HepG2 (cell line): ENCODE measurements around the gene COL9A3. TPM values are rescaled to one million over a fixed set of nuclear protein-coding genes. Genes with fewer than 3 reads are reported as not detected.

Experiments
- ARNTL ChIP-seq: sonication (generic); formaldehyde crosslinking; IDR thresholded peaks from 2 replicates; pipeline ENCODE4 v1.4.0; 2020; ENCODE audit warnings: mild to moderate bottlenecking, missing genetic modification reagents
- ATF7 ChIP-seq, 2 experiments: fragments of 450-650 bp in 1 of 2; sonication (generic) in 1 of 2; formaldehyde crosslinking in 1 of 2; IDR thresholded peaks; 2 replicates each; pipeline versions ENCODE4 v1.4.0 to v1.6.1; 2016 to 2020; ENCODE audit warnings: antibody characterized with exemption in 1 of 2, mild to moderate bottlenecking in 1 of 2, missing genetic modification reagents in 1 of 2
- ETV6 ChIP-seq: sonication (generic); formaldehyde crosslinking; conservative IDR thresholded peaks from 2 replicates; pipeline ENCODE4 v1.4.0; 2020; ENCODE audit warnings: missing genetic modification reagents
- GFI1 ChIP-seq: sonication (generic); formaldehyde crosslinking; IDR thresholded peaks from 2 replicates; pipeline ENCODE4 v1.5.0; 2020; ENCODE audit warnings: missing genetic modification reagents, mild to moderate bottlenecking, borderline replicate concordance
- GLI4 ChIP-seq: sonication (generic); formaldehyde crosslinking; IDR thresholded peaks from 2 replicates; pipeline ENCODE4 v1.5.1; 2020; ENCODE audit warnings: missing genetic modification reagents, mild to moderate bottlenecking, moderate library complexity, borderline replicate concordance
- GTF3A ChIP-seq: sonication (generic); formaldehyde crosslinking; conservative IDR thresholded peaks from 2 replicates; pipeline ENCODE4 v1.4.0; 2020; ENCODE audit warnings: mild to moderate bottlenecking, missing genetic modification reagents
- KDM4B ChIP-seq: sonication (generic); formaldehyde crosslinking; IDR thresholded peaks from 2 replicates; pipeline ENCODE4 v1.4.0; 2020; ENCODE audit warnings: missing genetic modification reagents
- KLF16 ChIP-seq, 2 experiments: sonication (generic) in 1 of 2; formaldehyde crosslinking in 1 of 2; IDR thresholded peaks; 2 replicates each; pipeline versions ENCODE4 v1.6.1 to v1.8.0; 2016 to 2023; ENCODE audit warnings: missing genetic modification reagents in 2 of 2, missing compliant biosample characterization in 1 of 2
- NCOA5 ChIP-seq: sonication (generic); formaldehyde crosslinking; IDR thresholded peaks from 2 replicates; pipeline ENCODE4 v1.4.0; 2020; ENCODE audit warnings: missing genetic modification reagents
- NFKBIZ ChIP-seq: IDR thresholded peaks from 2 replicates; pipeline ENCODE4 v1.6.1; 2018; ENCODE audit warnings: missing genetic modification reagents, missing compliant biosample characterization
- PLRG1 ChIP-seq: fragments of 450-650 bp; conservative IDR thresholded peaks from 2 replicates; pipeline ENCODE4 v1.6.1; 2016
- SMYD3 ChIP-seq: sonication (generic); formaldehyde crosslinking; IDR thresholded peaks from 2 replicates; pipeline ENCODE4 v1.8.1; 2023; ENCODE audit warnings: mild to moderate bottlenecking, missing genetic modification reagents
- YEATS4 ChIP-seq: sonication (generic); formaldehyde crosslinking; IDR thresholded peaks from 2 replicates; pipeline ENCODE4 v1.4.0; 2020; ENCODE audit warnings: missing genetic modification reagents, borderline replicate concordance
- YY1 ChIP-seq: IDR thresholded peaks from 2 replicates; pipeline ENCODE4 v1.6.1; 2011; ENCODE audit warnings: low read length, low read depth, moderate library complexity, mild to moderate bottlenecking; ENCODE audit not compliant: insufficient read depth, insufficient replicate concordance
- ZFAT ChIP-seq: sonication (generic); formaldehyde crosslinking; conservative IDR thresholded peaks from 2 replicates; pipeline ENCODE4 v1.8.1; 2023; ENCODE audit warnings: missing genetic modification reagents, inconsistent platforms
- ZMYM2 ChIP-seq: sonication (generic); formaldehyde crosslinking; IDR thresholded peaks from 2 replicates; pipeline ENCODE4 v1.8.0; 2022; ENCODE audit warnings: mild to moderate bottlenecking, missing genetic modification reagents
- ZNF138 ChIP-seq: sonication (generic); formaldehyde crosslinking; IDR thresholded peaks from 2 replicates; pipeline ENCODE4 v1.5.0; 2020; ENCODE audit warnings: mild to moderate bottlenecking, low read depth, missing genetic modification reagents
- ZNF225 ChIP-seq: sonication (generic); formaldehyde crosslinking; IDR thresholded peaks from 2 replicates; pipeline ENCODE4 v1.4.0; 2020; ENCODE audit warnings: mild to moderate bottlenecking, missing genetic modification reagents
- ZNF550 ChIP-seq: sonication (generic); formaldehyde crosslinking; IDR thresholded peaks from 2 replicates; pipeline ENCODE4 v1.4.0; 2020; ENCODE audit warnings: mild to moderate bottlenecking, missing genetic modification reagents, borderline replicate concordance
- ZNF607 ChIP-seq: sonication (generic); formaldehyde crosslinking; IDR thresholded peaks from 2 replicates; pipeline ENCODE4 v1.5.1; 2020; ENCODE audit warnings: missing genetic modification reagents, mild to moderate bottlenecking, borderline replicate concordance
- ZNF674 ChIP-seq: sonication (generic); formaldehyde crosslinking; IDR thresholded peaks from 2 replicates; pipeline ENCODE4 v1.5.0; 2020; ENCODE audit warnings: low read depth, mild to moderate bottlenecking, missing genetic modification reagents
- ZSCAN22 ChIP-seq: sonication (generic); formaldehyde crosslinking; IDR thresholded peaks from 2 replicates; pipeline ENCODE4 v1.4.0; 2020; ENCODE audit warnings: mild to moderate bottlenecking, missing genetic modification reagents
- ZSCAN31 ChIP-seq: sonication (generic); formaldehyde crosslinking; IDR thresholded peaks from 2 replicates; pipeline ENCODE4 v1.5.0; 2020; ENCODE audit warnings: low read depth, mild to moderate bottlenecking, missing genetic modification reagents
- polyA plus RNA-seq, 8 experiments: library from polyadenylated mRNA; depleted of rRNA in 3 of 8; stranded (reverse) in 7 of 8; unstranded in 1 of 8; fragments of >200 nt; fragmentation: Illumina TruSeq in 4 of 8; extraction: Trizol in 4 of 8; gene quantifications; 2 replicates each; pipeline versions ENCODE4 v1.2.1 to v1.2.3, GENCODE V29; 2011 to 2016; ENCODE audit warnings: low read depth in 4 of 8, missing spikeins in 1 of 8, mixed read lengths in 1 of 8; ENCODE audit not compliant: insufficient read depth in 1 of 8
- total RNA-seq, 5 experiments: library from RNA; depleted of rRNA; stranded (reverse); fragments of >200 nt; fragmentation: Illumina TruSeq; extraction: Trizol; gene quantifications; 2 replicates each; pipeline ENCODE4 v1.2.3, GENCODE V29; 2016; ENCODE audit warnings: low read depth in 1 of 5
- TF ChIP-seq, protein P1 (sequence below), 2 experiments: fragments of 450-650 bp in 1 of 2; sonication (generic) in 1 of 2; formaldehyde crosslinking in 1 of 2; IDR thresholded peaks; 2 replicates each; pipeline versions ENCODE4 v1.6.1 to v1.8.0; 2016 to 2022; ENCODE audit warnings: antibody characterized with exemption in 1 of 2, mild to moderate bottlenecking in 1 of 2, missing genetic modification reagents in 1 of 2

The COL9A3 gene
- total and polyA plus RNA-seq, 2 of the 13 experiments (the other 11 are each of a cell fraction or from before 2014, with no cell fraction given): 155 to 204 TPM

DNA sequence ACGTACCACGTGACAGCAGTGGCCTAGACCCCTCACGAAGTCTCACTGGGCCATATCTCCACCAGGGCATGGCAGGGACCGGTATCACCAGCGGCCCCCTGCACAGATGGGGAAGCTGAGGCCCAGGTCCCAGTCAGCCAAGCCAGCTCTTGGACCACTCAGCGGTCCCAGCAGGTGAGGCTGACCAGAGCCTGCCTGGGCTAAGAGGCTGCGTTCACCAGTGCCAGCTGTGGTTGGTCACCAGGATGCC is 23.2 kb upstream of the COL9A3 start (continued):
- TF ChIP-seq ZNF138 (CRISPR knock-in tag) (0 out of 2 replicates have a peak, but pooled peaks have one; percentile 79), KDM4B (CRISPR knock-in tag) (no peak), YY1 (no peak), ATF7 (IDR thresholded peaks at IDR 0.05) (no peak), ATF7 (CRISPR knock-in tag; IDR thresholded peaks at IDR 0.05) (no peak), NCOA5 (CRISPR knock-in tag) (no peak), KLF16 (CRISPR knock-in tag; IDR thresholded peaks at IDR 0.05) (0 out of 4 replicates have a peak, but pooled peaks have one; percentile 24 to 92), GLI4 (no peak), ZNF550 (no peak), GFI1 (no peak), NFKBIZ (0 out of 2 replicates have a peak, but pooled peaks have one; percentile 70), ZMYM2 (CRISPR knock-in tag) (peak; percentile 84; the same call in 1 of the 2 replicates), GTF3A (CRISPR knock-in tag) (no peak), ZNF607 (CRISPR knock-in tag) (0 out of 2 replicates have a peak, but pooled peaks have one; percentile 82), ZFAT (CRISPR knock-in tag) (no peak), ZNF225 (peak; percentile 38; the same call in 1 of the 2 replicates), YEATS4 (CRISPR knock-in tag) (0 out of 2 replicates have a peak, but pooled peaks have one; percentile 18), ETV6 (CRISPR knock-in tag) (no peak), ZNF674 (0 out of 2 replicates have a peak, but pooled peaks have one; percentile 36), SMYD3 (no peak), PLRG1 (no peak), ZSCAN22 (CRISPR knock-in tag) (no peak), ARNTL (no peak), ZSCAN31 (CRISPR knock-in tag) (0 out of 2 replicates have a peak, but pooled peaks have one; percentile 9)
- TF ChIP-seq, protein P1, sequence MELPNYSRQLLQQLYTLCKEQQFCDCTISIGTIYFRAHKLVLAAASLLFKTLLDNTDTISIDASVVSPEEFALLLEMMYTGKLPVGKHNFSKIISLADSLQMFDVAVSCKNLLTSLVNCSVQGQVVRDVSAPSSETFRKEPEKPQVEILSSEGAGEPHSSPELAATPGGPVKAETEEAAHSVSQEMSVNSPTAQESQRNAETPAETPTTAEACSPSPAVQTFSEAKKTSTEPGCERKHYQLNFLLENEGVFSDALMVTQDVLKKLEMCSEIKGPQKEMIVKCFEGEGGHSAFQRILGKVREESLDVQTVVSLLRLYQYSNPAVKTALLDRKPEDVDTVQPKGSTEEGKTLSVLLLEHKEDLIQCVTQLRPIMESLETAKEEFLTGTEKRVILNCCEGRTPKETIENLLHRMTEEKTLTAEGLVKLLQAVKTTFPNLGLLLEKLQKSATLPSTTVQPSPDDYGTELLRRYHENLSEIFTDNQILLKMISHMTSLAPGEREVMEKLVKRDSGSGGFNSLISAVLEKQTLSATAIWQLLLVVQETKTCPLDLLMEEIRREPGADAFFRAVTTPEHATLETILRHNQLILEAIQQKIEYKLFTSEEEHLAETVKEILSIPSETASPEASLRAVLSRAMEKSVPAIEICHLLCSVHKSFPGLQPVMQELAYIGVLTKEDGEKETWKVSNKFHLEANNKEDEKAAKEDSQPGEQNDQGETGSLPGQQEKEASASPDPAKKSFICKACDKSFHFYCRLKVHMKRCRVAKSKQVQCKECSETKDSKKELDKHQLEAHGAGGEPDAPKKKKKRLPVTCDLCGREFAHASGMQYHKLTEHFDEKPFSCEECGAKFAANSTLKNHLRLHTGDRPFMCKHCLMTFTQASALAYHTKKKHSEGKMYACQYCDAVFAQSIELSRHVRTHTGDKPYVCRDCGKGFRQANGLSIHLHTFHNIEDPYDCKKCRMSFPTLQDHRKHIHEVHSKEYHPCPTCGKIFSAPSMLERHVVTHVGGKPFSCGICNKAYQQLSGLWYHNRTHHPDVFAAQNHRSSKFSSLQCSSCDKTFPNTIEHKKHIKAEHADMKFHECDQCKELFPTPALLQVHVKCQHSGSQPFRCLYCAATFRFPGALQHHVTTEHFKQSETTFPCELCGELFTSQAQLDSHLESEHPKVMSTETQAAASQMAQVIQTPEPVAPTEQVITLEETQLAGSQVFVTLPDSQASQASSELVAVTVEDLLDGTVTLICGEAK (IDR thresholded peaks at IDR 0.05): no peak
- TF ChIP-seq, protein P1 (CRISPR knock-in tag; IDR thresholded peaks at IDR 0.05): peak; percentile 17; the same call in 1 of the 2 replicates
